SH-SY5Y (cell line): ENCODE measurements around the gene PCDHGB6.
"Not testable (repeated sequence)": the region's sequence is repeated elsewhere in the genome, so short reads cannot be mapped to it uniquely, and the experiment has no call there.

Experiments
- GATA2 ChIP-seq: IDR thresholded peaks from 2 replicates; pipeline ENCODE4 v1.6.1; 2011; ENCODE audit warnings: mild to moderate bottlenecking, low read depth, low read length
- GATA3 ChIP-seq: IDR thresholded peaks from 2 replicates; pipeline ENCODE4 v1.6.1; 2011; ENCODE audit warnings: low read depth, mild to moderate bottlenecking, low read length, moderate library complexity

The PCDHGB6 gene

GRCh38 chr5:141407790-141408505 is at the start of gene PCDHGB6:
Gene PCDHGB6 (plus strand): TSS chr5:141408021. CDS start chr5:141408203, 182 bp downstream.
- not testable (repeated sequence) for TF ChIP-seq GATA2, GATA3

GRCh38 chr5:141359790-141360426 is 47.9 kb upstream of the PCDHGB6 start, which contains the start of gene PCDHGB2:
Gene PCDHGB2 (plus strand): TSS chr5:141359994. CDS start chr5:141360136, 142 bp downstream.
- TF ChIP-seq GATA3 (no peak), GATA2 (no peak)

- TF ChIP-seq GATA2 (no peak), GATA3 (no peak)
These were observed 47.1 kb upstream of the PCDHGB6 start for GRCh38 chr5:141360685-141361084.

GRCh38 chr5:141362719-141363118 is 45.1 kb upstream of the PCDHGB6 start:
- TF ChIP-seq GATA2: no peak
- TF ChIP-seq GATA3: no peak

- no peak for TF ChIP-seq GATA3
- TF ChIP-seq GATA2: no peak
These were observed 43.7 kb upstream of the PCDHGB6 start, which contains the start of gene PCDHGA5 for GRCh38 chr5:141363952-141364660. Gene PCDHGA5 (plus strand): TSS chr5:141364162. CDS start chr5:141364331, 169 bp downstream.

GRCh38 chr5:141366016-141366896 is 41.6 kb upstream of the PCDHGB6 start:
- TF ChIP-seq GATA3 (no peak), GATA2 (no peak)

- no peak for TF ChIP-seq GATA3
- no peak for TF ChIP-seq GATA2
These were observed 37.6 kb upstream of the PCDHGB6 start, which contains the start of gene PCDHGB3 for GRCh38 chr5:141369994-141370848. Gene PCDHGB3 (plus strand): TSS chr5:141370242. CDS start chr5:141370395, 153 bp downstream.

GRCh38 chr5:141371572-141372475 is 36.0 kb upstream of the PCDHGB6 start:
- no peak for TF ChIP-seq GATA3
- TF ChIP-seq GATA2: no peak

- TF ChIP-seq GATA3 (no peak), GATA2 (no peak)
These were observed 34.0 kb upstream of the PCDHGB6 start, which contains the start of gene PCDHGA6 for GRCh38 chr5:141373673-141374317. Gene PCDHGA6 (plus strand): TSS chr5:141373891. CDS start chr5:141374084, 193 bp downstream.

- no peak for TF ChIP-seq GATA2
These were observed 33.2 kb upstream of the PCDHGB6 start for GRCh38 chr5:141374627-141375026.
